Prostate gland (tissue), 2 donors: ENCODE measurements around the gene ASGR1.

Source experiments
- CTCF ChIP-seq, 4 experiments: fragments of 200-600 bp in 2 of 4; fragments of 450-650 bp in 2 of 4; sonication (generic) in 2 of 4; IDR thresholded peaks; 1 replicate in 3 of 4; 2 replicates in 1 of 4; pipeline ENCODE4 v1.5.1; 2016 to 2019; ENCODE audit warnings: antibody characterized with exemption in 4 of 4, mild to moderate bottlenecking in 2 of 4, moderate library complexity in 2 of 4
- POLR2AphosphoS5 ChIP-seq: sonication (generic); formaldehyde crosslinking; IDR thresholded peaks from one replicate; pipeline ENCODE4 v1.6.1; 2017; ENCODE audit warnings: antibody characterized with exemption

- TF ChIP-seq CTCF (IDR thresholded peaks at IDR 0.05) = no peak
- no peak for TF ChIP-seq POLR2AphosphoS5
These were observed 46.6 kb downstream of the ASGR1 start for GRCh38 chr17:7132511-7133094.
